ENCODE data around the gene IL3.

The IL3 gene

DNA sequence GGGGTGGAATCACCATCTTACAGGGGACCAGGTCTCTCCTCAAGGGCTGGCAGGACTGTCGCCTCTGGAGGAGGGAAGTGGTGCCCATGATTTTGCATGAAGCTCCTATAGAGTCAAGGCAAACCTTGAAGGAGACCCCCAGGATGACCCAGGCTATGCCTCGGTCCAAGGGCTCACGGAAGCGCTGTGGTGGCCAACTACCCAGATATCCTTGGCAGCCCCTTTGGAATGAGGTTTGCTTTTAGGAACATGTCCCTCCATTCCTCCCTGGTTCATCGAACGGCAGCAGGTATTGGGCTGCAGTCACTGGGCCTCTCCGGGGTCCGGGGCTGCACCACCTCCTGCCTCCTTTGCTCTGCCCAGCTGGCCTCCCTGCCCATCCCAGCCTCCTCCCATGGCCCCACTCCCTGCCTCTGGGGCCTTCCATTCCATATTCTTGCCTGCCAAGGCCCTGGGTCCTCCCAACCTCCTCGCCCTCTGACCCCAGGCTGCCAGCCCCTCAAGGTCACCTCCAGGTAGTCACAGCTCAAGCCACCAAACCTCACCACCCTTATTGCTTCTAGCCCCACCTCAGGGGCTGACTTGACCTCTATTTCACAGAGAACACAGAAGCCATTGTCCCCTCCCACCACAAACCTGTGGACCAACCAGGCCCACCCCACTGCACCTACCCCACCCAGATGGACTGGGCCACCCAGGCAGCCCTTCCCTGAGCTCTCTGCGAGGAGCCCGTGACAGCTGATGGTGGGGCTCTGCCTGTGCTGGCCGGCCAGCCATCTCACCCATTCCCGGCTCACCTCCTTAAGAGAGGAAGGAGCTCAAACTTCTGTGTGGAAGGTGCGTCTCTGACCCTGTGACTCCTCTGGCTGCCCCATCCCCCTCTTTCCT, 3.6 kb upstream of the IL3 start:
- DNase-seq (ENCODE audit: low spot score) = no peak

- no peak for DNase-seq (ENCODE audit: low spot score)
Measured at GRCh38 chr5:132057498-132058255, 2.8 kb upstream of the IL3 start.

- no peak for DNase-seq (ENCODE audit: low spot score)
Measured at GRCh38 chr5:132058646-132059042, 1.8 kb upstream of the IL3 start.

DNA sequence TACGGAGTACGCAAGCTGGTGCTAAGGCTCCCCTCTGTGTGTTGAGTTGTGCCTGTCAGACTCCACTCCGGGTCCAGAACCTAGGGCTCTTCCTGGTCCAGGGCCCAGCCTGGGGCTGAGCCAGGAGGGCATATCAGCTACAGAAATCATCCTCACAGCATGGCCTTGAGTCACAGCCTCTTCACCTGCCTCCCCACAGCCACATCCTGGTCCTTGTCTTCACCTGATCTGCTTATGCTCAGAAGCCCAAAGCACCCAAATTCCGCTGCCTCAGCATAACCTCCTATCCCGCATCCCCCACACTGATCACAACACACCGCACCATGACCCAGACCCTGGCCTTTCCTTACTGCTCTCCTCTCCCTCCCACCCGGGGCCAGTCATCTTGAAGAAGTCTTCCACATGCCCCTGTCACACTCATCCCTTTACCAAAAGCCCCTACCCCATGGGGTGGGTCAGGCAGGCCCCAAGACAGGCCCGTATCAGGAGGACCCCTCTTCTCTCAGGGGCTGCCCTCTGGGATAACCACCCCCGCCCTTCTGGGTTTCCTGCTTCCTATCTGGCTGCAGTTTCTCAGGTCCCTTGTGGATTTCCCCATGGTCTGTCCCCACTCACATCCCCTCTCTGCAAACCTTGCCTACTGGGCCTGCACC, 1.3 kb upstream of the IL3 start:
- no peak for DNase-seq (ENCODE audit: low spot score)

DNA sequence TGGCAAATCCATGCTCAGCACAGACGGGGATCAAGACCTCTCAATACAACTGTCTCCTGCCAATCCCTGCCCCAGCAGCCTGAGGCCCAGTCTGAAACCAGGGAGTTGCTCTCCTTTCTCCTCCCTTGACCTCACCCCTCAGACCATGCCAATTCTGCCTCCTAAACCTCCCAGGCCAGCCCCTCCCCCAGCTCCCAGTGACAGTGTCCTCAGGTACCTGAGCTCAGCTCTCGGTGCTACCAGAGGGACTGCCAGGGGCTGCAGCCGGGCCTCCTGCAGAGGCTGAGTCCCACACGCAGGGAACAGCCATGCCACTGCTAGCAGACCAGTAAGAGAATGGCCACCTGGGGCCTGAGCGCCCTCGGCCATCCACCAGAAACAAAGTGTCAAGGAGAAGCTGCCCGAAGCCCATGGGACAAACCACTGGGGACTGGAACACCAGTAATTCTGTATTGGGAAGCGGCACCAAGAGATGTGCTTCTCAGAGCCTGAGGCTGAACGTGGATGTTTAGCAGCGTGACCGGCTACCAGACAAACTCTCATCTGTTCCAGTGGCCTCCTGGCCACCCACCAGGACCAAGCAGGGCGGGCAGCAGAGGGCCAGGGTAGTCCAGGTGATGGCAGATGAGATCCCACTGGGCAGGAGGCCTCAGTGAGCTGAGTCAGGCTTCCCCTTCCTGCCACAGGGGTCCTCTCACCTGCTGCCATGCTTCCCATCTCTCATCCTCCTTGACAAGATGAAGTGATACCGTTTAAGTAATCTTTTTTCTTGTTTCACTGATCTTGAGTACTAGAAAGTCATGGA, 557 bp upstream of the IL3 start:
- DNase-seq (ENCODE audit: low spot score) = no peak

- DNase-seq (ENCODE audit: low spot score) = peak; percentile 77
Measured at GRCh38 chr5:132063090-132063911, 2.8 kb downstream of the IL3 start.

GRCh38 chr5:132064140-132064539, 3.7 kb downstream of the IL3 start:
- DNase-seq (ENCODE audit: low spot score) = no peak

DNA sequence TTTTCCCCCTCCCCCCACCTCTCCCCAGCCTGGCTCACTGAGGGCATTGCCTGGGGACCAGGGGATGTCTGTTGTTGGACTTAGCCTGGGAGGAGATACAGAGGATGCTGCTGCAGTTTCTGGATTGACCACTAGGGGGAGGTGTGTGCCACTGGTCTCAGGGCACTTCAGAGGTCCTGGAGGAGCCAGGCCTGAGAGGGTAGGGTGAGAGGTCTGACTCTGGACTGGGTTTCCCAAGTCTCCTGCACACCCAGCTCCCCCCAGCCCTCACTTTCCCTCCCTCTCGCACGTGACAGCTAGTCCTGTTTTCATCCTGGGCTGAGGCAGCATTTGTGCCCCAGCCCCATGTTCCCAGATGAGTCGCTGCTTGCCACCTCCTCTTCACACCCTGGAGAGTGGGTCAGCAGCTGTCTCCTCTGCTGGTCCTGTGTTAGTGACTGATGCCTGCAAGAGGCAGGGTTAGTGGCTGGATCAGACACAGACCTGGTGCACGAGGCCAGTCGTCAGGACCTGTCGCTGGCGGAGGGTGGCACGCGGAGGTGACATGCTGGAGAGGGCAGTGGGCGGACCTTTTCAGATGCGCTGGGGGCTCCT, 4.4 kb downstream of the IL3 start:
- DNase-seq (ENCODE audit: low spot score) = peak; percentile 79

DNA sequence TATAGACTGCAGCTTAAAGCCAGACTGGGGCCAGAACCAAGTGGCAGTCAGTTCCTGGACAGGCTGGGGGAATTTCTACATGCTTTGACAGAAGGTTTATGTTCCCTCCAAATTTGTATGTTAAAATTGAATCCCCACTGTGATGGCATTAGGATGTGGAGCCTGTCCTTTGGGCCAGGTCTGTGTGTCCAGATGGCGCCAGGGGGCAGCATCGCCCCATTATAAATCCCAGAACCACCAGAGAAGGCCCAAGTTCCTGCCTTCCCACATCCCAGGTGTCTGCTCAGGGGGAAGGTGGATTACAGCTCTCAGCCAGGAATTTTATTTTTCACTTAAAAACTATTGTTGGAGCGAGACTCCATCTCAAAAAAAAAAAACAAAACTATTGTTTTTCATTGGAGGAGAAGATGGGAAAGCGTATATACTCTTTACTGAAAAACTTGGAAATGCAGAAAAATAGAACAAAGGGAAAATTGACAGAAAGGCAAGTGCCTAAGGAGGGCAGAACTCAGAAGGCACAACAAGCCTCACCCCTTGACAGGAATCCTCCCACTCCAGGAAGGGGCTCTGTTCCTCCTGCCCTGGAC, 5.0 kb downstream of the IL3 start:
- peak; percentile 15 for DNase-seq (ENCODE audit: low spot score)

- DNase-seq (ENCODE audit: low spot score) = no peak
Measured at GRCh38 chr5:132065951-132066701, 5.7 kb downstream of the IL3 start.

- DNase-seq (ENCODE audit: low spot score) = no peak
Measured at GRCh38 chr5:132066871-132067270, 6.4 kb downstream of the IL3 start.

DNA sequence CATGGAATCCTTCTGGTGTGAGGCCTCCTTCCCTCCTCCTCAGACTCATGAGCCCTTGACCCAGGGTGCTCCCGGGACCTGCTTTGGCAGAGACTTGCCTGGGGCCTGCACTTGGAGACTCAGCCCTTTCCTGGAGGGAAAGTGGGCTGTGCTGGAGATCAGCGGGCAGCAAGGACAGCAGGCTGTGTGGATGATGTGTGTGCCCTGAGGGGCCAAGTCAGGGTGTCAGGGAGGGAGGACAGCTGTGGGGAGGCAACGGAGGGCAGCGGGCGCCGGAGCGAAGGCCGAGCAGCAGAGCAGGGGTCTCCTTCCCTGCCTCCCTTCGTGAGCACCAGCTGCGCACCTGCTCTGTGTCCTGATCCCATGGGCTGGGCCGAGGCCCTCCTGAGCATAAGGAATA, 7.0 kb downstream of the IL3 start:
- no peak for DNase-seq (ENCODE audit: low spot score)

- no peak for DNase-seq (ENCODE audit: low spot score)
Measured at GRCh38 chr5:132067941-132068808, 7.7 kb downstream of the IL3 start.

DNA sequence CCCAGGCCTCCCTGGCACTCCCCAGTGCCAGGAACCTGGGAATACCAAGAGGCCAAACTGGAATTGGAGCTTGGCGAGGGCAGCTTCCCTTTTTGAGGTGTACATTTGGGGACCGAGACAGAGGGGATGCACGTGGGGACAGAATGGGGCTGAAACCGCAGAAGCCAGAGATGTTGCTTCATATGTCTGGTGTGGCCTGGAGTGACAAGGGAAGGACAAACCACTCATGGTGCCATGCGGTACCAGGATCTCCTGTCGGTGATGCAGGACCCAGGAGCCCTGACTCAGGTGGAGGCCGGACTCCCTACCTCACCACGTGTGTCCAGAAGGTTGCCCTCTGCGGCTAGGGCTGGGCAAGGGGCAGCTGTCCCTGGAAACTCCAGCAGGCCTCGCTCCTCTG, 9.1 kb downstream of the IL3 start:
- DNase-seq (ENCODE audit: low spot score) = no peak

GRCh38 chr5:132069994-132070393, 9.5 kb downstream of the IL3 start:
- DNase-seq (ENCODE audit: low spot score) = no peak

GRCh38 chr5:132070460-132071337, 10.2 kb downstream of the IL3 start:
- DNase-seq (ENCODE audit: low spot score) = no peak

DNA sequence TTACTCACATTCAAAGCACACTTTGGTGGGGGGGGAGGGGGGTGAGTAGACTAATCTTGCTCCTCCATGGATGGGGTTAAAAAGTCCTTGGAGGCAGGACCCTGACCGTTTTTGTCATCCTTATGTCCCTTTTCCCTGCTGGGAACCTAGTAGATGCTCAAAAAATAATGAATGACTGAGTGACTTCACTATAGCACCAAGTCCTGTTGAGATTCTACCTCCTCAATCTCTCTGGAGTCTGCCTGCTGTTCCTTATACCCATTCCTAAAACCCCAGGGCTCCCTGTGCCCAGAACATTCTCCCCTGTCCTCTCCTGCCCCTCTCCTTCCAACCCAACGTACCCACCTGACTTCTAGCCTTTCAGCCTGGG, 10.9 kb downstream of the IL3 start:
- DNase-seq (ENCODE audit: low spot score) = no peak

DNA sequence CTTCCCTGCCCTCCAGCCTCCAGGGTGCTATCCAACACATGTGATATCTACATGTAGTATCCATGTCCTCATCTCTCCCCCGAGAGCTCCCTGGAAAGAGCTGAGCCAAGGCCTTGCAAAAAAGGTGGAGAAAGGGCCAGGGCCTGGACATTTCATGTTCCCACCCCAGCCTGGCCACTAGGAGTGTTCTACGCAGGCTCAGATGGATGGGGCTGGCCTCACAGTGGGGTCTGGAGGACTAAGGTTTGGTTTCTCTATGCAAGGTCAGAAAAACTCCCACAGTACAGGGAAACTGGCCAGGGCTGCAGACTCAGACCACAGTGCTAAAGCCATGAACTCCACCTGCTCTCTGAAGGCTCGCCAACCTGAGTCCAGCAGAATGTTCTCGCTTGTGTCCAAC, 11.6 kb downstream of the IL3 start:
- no peak for DNase-seq (ENCODE audit: low spot score)

Measured in hematopoietic multipotent progenitor cell treated with erythropoietin and hydrocortisone succinate and interleukin-3 and kit ligand, for 17 days (in vitro differentiated cells).